SH-SY5Y (cell line): ENCODE measurements around the gene NR1D2.

ENCODE experiments used
- GATA2 ChIP-seq: IDR thresholded peaks from 2 replicates; pipeline ENCODE4 v1.6.1; 2011; ENCODE audit warnings: mild to moderate bottlenecking, low read depth, low read length
- GATA3 ChIP-seq: IDR thresholded peaks from 2 replicates; pipeline ENCODE4 v1.6.1; 2011; ENCODE audit warnings: low read depth, mild to moderate bottlenecking, low read length, moderate library complexity

GRCh38 chr3:24019585-24019984 lies 74.5 kb downstream of the NR1D2 start:
- TF ChIP-seq GATA2 (no peak), GATA3 (no peak)
